ENCODE results near the gene EEA1. TPM values are rescaled to one million over a fixed set of nuclear protein-coding genes. Genes with fewer than 3 reads are reported as not detected.

EEA1 gene
- total and polyA plus RNA-seq, 2 experiments from 2014 or later: 19.1 to 20.7 TPM

GRCh38 chr12:92974759-92975158 lies 45.7 kb upstream of the EEA1 start:
- Histone ChIP-seq H3K4me3 (no peak overlapping the region), H3K79me2 (no peaks in the 10 kb centered on the region), H4K20me1 (ENCODE audit: insufficient read depth, poor library complexity, severe bottlenecking) (no peaks in the 10 kb centered on the region), H3K27me3 (no peaks in the 10 kb centered on the region), H3K9me3 (ENCODE audit: low read depth) (no peaks in the 10 kb centered on the region), H3K4me1 (ENCODE audit: insufficient read depth) (no peaks in the 10 kb centered on the region), H3K4me2 (no peak overlapping the region), H3K36me3 (replicated peaks; ENCODE audit: insufficient read depth, low read depth) (no peaks in the 10 kb centered on the region), H2AFZ (no peak overlapping the region), H3K27ac (no peak overlapping the region), H3K9me2 (replicated peaks; ENCODE audit: insufficient read depth) (no peaks in the 10 kb centered on the region)
- no peak for DNase-seq (ENCODE audit: low spot score)
- TF ChIP-seq CTCF (IDR thresholded peaks at IDR 0.05; ENCODE audit: poor library complexity): no peak
- TF ChIP-seq EZH2phosphoT487 (IDR thresholded peaks at IDR 0.05; ENCODE audit: low read depth, severe bottlenecking, unreplicated experiment): no peak
- no peak for TF ChIP-seq EZH2 (IDR thresholded peaks at IDR 0.05; ENCODE audit: borderline replicate concordance)
- 95% methylated on average over 1 of the region's 1 CpG for WGBS (ENCODE audit: low lambda C conversion rate, missing lambda C conversion rate)

- Histone ChIP-seq H3K9me3 (ENCODE audit: low read depth) (no peaks in the 10 kb centered on the region), H3K36me3 (replicated peaks; ENCODE audit: insufficient read depth, low read depth) (no peaks in the 10 kb centered on the region), H3K4me2 (no peak overlapping the region), H2AFZ (no peak overlapping the region), H4K20me1 (ENCODE audit: insufficient read depth, poor library complexity, severe bottlenecking) (no peaks in the 10 kb centered on the region), H3K9me2 (replicated peaks; ENCODE audit: insufficient read depth) (no peaks in the 10 kb centered on the region), H3K79me2 (no peaks in the 10 kb centered on the region), H3K27me3 (no peaks in the 10 kb centered on the region), H3K4me3 (no peak overlapping the region), H3K4me1 (ENCODE audit: insufficient read depth) (no peaks in the 10 kb centered on the region), H3K27ac (peak overlapping the region; percentile 26)
- TF ChIP-seq EZH2phosphoT487 (IDR thresholded peaks at IDR 0.05; ENCODE audit: low read depth, severe bottlenecking, unreplicated experiment): no peak
- TF ChIP-seq EZH2 (IDR thresholded peaks at IDR 0.05; ENCODE audit: borderline replicate concordance): no peak
- TF ChIP-seq CTCF (IDR thresholded peaks at IDR 0.05; ENCODE audit: poor library complexity): no peak
- DNase-seq (ENCODE audit: low spot score): peak; percentile 38
- WGBS (ENCODE audit: low lambda C conversion rate, missing lambda C conversion rate): 100% methylated on average over 1 of the region's 1 CpG
Observed at GRCh38 chr12:92973614-92974013, 44.5 kb upstream of the EEA1 start.

- TF ChIP-seq EZH2 (IDR thresholded peaks at IDR 0.05; ENCODE audit: borderline replicate concordance) (no peak), EZH2phosphoT487 (IDR thresholded peaks at IDR 0.05; ENCODE audit: low read depth, severe bottlenecking, unreplicated experiment) (no peak), CTCF (IDR thresholded peaks at IDR 0.05; ENCODE audit: poor library complexity) (no peak)
- no peaks in the 10 kb centered on the region for H3K27me3 ChIP-seq
- H3K27ac ChIP-seq: peak overlapping the region; percentile 42
- H3K36me3 ChIP-seq (replicated peaks; ENCODE audit: insufficient read depth, low read depth): no peaks in the 10 kb centered on the region
- no peaks in the 10 kb centered on the region for H4K20me1 ChIP-seq (ENCODE audit: insufficient read depth, poor library complexity, severe bottlenecking)
- no peak overlapping the region for H3K4me2 ChIP-seq
- WGBS (ENCODE audit: low lambda C conversion rate, missing lambda C conversion rate): 100% methylated on average over 1 of the region's 1 CpG
- no peaks in the 10 kb centered on the region for H3K9me2 ChIP-seq (replicated peaks; ENCODE audit: insufficient read depth)
- H3K79me2 ChIP-seq: no peaks in the 10 kb centered on the region
- H2AFZ ChIP-seq: no peak overlapping the region
- H3K4me1 ChIP-seq (ENCODE audit: insufficient read depth): no peaks in the 10 kb centered on the region
- H3K9me3 ChIP-seq (ENCODE audit: low read depth): no peaks in the 10 kb centered on the region
- no peak for DNase-seq (ENCODE audit: low spot score)
- H3K4me3 ChIP-seq: no peak overlapping the region
Observed at GRCh38 chr12:92971859-92972524, 42.9 kb upstream of the EEA1 start.

Data from hepatocyte (in vitro differentiated cells).